SU-DHL-6 (cell line): ENCODE data around the gene DNMBP.
"Not testable (repeated sequence)": the region's sequence is repeated elsewhere in the genome, so short reads cannot be mapped to it uniquely, and the experiment has no call there.

Experiments used
- H2AFZ ChIP-seq: fragments of 200-600 bp; sonication (generic); 2 replicates; pipeline ENCODE4 v1.6.1; 2014; ENCODE audit warnings: low read depth, mild to moderate bottlenecking, moderate library complexity, mixed read lengths, antibody characterized with exemption, low read length; ENCODE audit not compliant: severe bottlenecking
- H3F3A ChIP-seq: fragments of 200-600 bp; shearing (Covaris generic); 2 replicates; pipeline ENCODE4 v1.6.0; 2016; ENCODE audit warnings: antibody characterized with exemption, mild to moderate bottlenecking; ENCODE audit not compliant: insufficient read depth
- H3K27ac ChIP-seq: fragments of 200-600 bp; sonication (generic); 2 replicates; pipeline ENCODE4 v1.5.1; 2016; ENCODE audit warnings: low read depth, mild to moderate bottlenecking, low read length, moderate library complexity, mixed read lengths
- H3K27me3 ChIP-seq: fragments of 200-600 bp; sonication (generic), shearing (Covaris generic); 2 replicates; pipeline ENCODE4 v1.6.0; 2014; ENCODE audit warnings: mild to moderate bottlenecking, low read length
- H3K36me3 ChIP-seq: fragments of 200-600 bp; sonication (generic); 2 replicates; pipeline ENCODE4 v1.6.1; 2014; ENCODE audit warnings: mild to moderate bottlenecking, low read length, mixed read lengths
- H3K4me2 ChIP-seq: fragments of 300-600, 200-600 bp; shearing (Covaris generic), sonication (generic); 2 replicates; pipeline ENCODE4 v1.6.0; 2014; ENCODE audit warnings: low read length, low read depth, mild to moderate bottlenecking; ENCODE audit not compliant: poor library complexity, severe bottlenecking
- H3K4me3 ChIP-seq: fragments of 200-600 bp; sonication (generic); 2 replicates; pipeline ENCODE4 v1.5.1; 2014; ENCODE audit warnings: antibody characterized with exemption, low read length, mild to moderate bottlenecking, mixed read lengths; ENCODE audit not compliant: insufficient read depth, poor library complexity, severe bottlenecking
- H3K79me2 ChIP-seq: fragments of 200-600 bp; sonication (generic); 2 replicates; pipeline ENCODE4 v1.6.1; 2014; ENCODE audit warnings: mild to moderate bottlenecking, low read length, moderate library complexity; ENCODE audit not compliant: insufficient read depth
- H3K9ac ChIP-seq: fragments of 200-600 bp; sonication (generic); 2 replicates; pipeline ENCODE4 v1.7.0; 2014; ENCODE audit warnings: mild to moderate bottlenecking, low read length
- H3K9me2 ChIP-seq: fragments of 200-600 bp; sonication (generic); replicated peaks from 2 replicates; pipeline ENCODE4 v1.6.1; 2014; ENCODE audit warnings: low read length; ENCODE audit not compliant: insufficient read depth
- H3K9me3 ChIP-seq: fragments of 200-600 bp; sonication (generic); 2 replicates; pipeline ENCODE4 v1.6.1; 2014; ENCODE audit warnings: low read length, mixed read lengths; ENCODE audit not compliant: insufficient read depth
- H4K20me1 ChIP-seq: fragments of 200-600 bp; sonication (generic); 2 replicates; pipeline ENCODE4 v1.6.1; 2014; ENCODE audit warnings: low read depth, mild to moderate bottlenecking, antibody characterized with exemption, low read length, moderate library complexity, mixed read lengths
- CTCF ChIP-seq: fragments of 200-600 bp; sonication (generic); IDR thresholded peaks from one replicate; pipeline ENCODE4 v1.5.1; 2017; ENCODE audit warnings: antibody characterized with exemption, mild to moderate bottlenecking, low read length, moderate library complexity; ENCODE audit not compliant: insufficient read depth, poor library complexity, severe bottlenecking
- EZH2phosphoT487 ChIP-seq: fragments of 200-600 bp; sonication (generic), shearing (Covaris generic); conservative IDR thresholded peaks from 2 replicates; pipeline ENCODE4 v1.6.1; 2018; ENCODE audit warnings: mild to moderate bottlenecking, antibody characterized with exemption, low read length, moderate library complexity, mixed read lengths

The DNMBP gene

GRCh38 chr10:99895867-99896266 is 113.9 kb downstream of the DNMBP start:
- Histone ChIP-seq H3K9ac (no peak overlapping the region), H3K79me2 (no peaks in the 10 kb centered on the region), H3F3A (no peaks in the 10 kb centered on the region), H3K4me2 (no peak overlapping the region), H4K20me1 (no peaks in the 10 kb centered on the region), H3K27ac (no peak overlapping the region), H3K9me2 (no peaks in the 10 kb centered on the region), H3K4me3 (no peak overlapping the region), H3K27me3 (no peaks in the 10 kb centered on the region), H3K36me3 (no peaks in the 10 kb centered on the region), H2AFZ (no peak overlapping the region), H3K9me3 (no peaks in the 10 kb centered on the region)
- TF ChIP-seq CTCF (no peak), EZH2phosphoT487 (no peak)

GRCh38 chr10:99895066-99895465 is 114.7 kb downstream of the DNMBP start:
- not testable (repeated sequence) for H2AFZ ChIP-seq, H3K27me3 ChIP-seq, H3K9me2 ChIP-seq, H3K9ac ChIP-seq, H3K79me2 ChIP-seq, H3K4me3 ChIP-seq, H3K27ac ChIP-seq, H3K36me3 ChIP-seq, H3F3A ChIP-seq, H4K20me1 ChIP-seq, H3K9me3 ChIP-seq, H3K4me2 ChIP-seq

- H3K36me3 ChIP-seq, result no peaks in the 10 kb centered on the region
Measured at GRCh38 chr10:99894613-99895012, 115.1 kb downstream of the DNMBP start.

GRCh38 chr10:99888622-99889021 is 121.1 kb downstream of the DNMBP start:
- Histone ChIP-seq H4K20me1 (no peaks in the 10 kb centered on the region), H3K9me2 (no peaks in the 10 kb centered on the region), H3K27ac (no peak overlapping the region), H3K9ac (no peak overlapping the region), H3K4me2 (no peak overlapping the region), H2AFZ (no peak overlapping the region), H3K79me2 (no peaks in the 10 kb centered on the region), H3K9me3 (no peaks in the 10 kb centered on the region), H3K36me3 (no peaks in the 10 kb centered on the region), H3K27me3 (no peaks in the 10 kb centered on the region), H3F3A (no peaks in the 10 kb centered on the region), H3K4me3 (no peak overlapping the region)
- no peak for TF ChIP-seq EZH2phosphoT487
- TF ChIP-seq CTCF, result no peak

More at GRCh38 chr10:99894613-99895012, 115.1 kb downstream of the DNMBP start:
- no peaks in the 10 kb centered on the region for H4K20me1 ChIP-seq
- H3K9ac ChIP-seq, result no peak overlapping the region
- H3K4me2 ChIP-seq, result no peak overlapping the region
- H3K9me3 ChIP-seq, result no peaks in the 10 kb centered on the region
- H3F3A ChIP-seq, result no peaks in the 10 kb centered on the region
- H3K27me3 ChIP-seq, result no peaks in the 10 kb centered on the region
- no peak for TF ChIP-seq CTCF
- TF ChIP-seq EZH2phosphoT487, result no peak
- no peak overlapping the region for H3K4me3 ChIP-seq
- no peak overlapping the region for H3K27ac ChIP-seq
- H3K9me2 ChIP-seq, result no peaks in the 10 kb centered on the region
- no peaks in the 10 kb centered on the region for H3K79me2 ChIP-seq
- no peak overlapping the region for H2AFZ ChIP-seq
